SK-N-SH treated with all-trans-retinoic acid at 6 μM for 48 hours (cell line): ENCODE data around the gene SDHAF3.

ENCODE experiments used
- ATAC-seq: fragments of 200-7000 bp; cut with Tn5 transposase; 3 replicates; pipeline ENCODE4 v1.9.1; 2020; ENCODE audit warnings: mild to moderate bottlenecking, moderate library complexity
- ARNTL ChIP-seq: fragments of 450-650 bp; formaldehyde crosslinking; IDR thresholded peaks from 2 replicates; pipeline ENCODE4 v1.5.0; 2020; ENCODE audit warnings: low read depth, mild to moderate bottlenecking, moderate library complexity, borderline replicate concordance
- BACH2 ChIP-seq: fragments of 250-450 bp; sonication (Bioruptor Pico); IDR thresholded peaks from 2 replicates; pipeline ENCODE4 v1.9.0; 2021; ENCODE audit warnings: mild to moderate bottlenecking, borderline replicate concordance
- CREB5 ChIP-seq: fragments of 250-450 bp; sonication (Bioruptor Pico); IDR thresholded peaks from 2 replicates; pipeline ENCODE4 v1.5.1; 2020; ENCODE audit warnings: low read depth, mild to moderate bottlenecking, moderate library complexity
- CSDC2 ChIP-seq: fragments of 250-450 bp; sonication (Bioruptor Pico); IDR thresholded peaks from 2 replicates; pipeline ENCODE4 v1.5.0; 2020; ENCODE audit warnings: mild to moderate bottlenecking, moderate library complexity
- CSRNP3 ChIP-seq: fragments of 250-450 bp; sonication (Bioruptor Pico); IDR thresholded peaks from 2 replicates; pipeline ENCODE4 v1.5.1; 2021; ENCODE audit warnings: mild to moderate bottlenecking, moderate library complexity
- ESRRG ChIP-seq: fragments of 250-450 bp; sonication (Bioruptor Pico); IDR thresholded peaks from 2 replicates; pipeline ENCODE4 v1.6.1; 2021; ENCODE audit warnings: mild to moderate bottlenecking
- GLIS3 ChIP-seq: fragments of 250-450 bp; sonication (Bioruptor Pico); IDR thresholded peaks from 2 replicates; pipeline ENCODE4 v1.5.0; 2020; ENCODE audit warnings: mild to moderate bottlenecking, moderate library complexity
- OSR1 ChIP-seq: fragments of 250-450 bp; sonication (Bioruptor Pico); IDR thresholded peaks from 2 replicates; pipeline ENCODE4 v1.8.0; 2022; ENCODE audit warnings: moderate library complexity, mild to moderate bottlenecking, inconsistent platforms
- PATZ1 ChIP-seq: fragments of 250-450 bp; sonication (Bioruptor Pico); IDR thresholded peaks from 2 replicates; pipeline ENCODE4 v1.8.0; 2020; ENCODE audit warnings: mild to moderate bottlenecking, moderate library complexity, borderline replicate concordance
- POU6F1 ChIP-seq: fragments of 250-450 bp; sonication (Bioruptor Pico); IDR thresholded peaks from 2 replicates; pipeline ENCODE4 v1.8.0; 2021; ENCODE audit warnings: low read depth, mild to moderate bottlenecking, moderate library complexity, borderline replicate concordance
- PPARA ChIP-seq: fragments of 250-450 bp; sonication (Bioruptor Pico); IDR thresholded peaks from 2 replicates; pipeline ENCODE4 v1.5.0; 2020; ENCODE audit warnings: mild to moderate bottlenecking, borderline replicate concordance
- RARB ChIP-seq: fragments of 250-450 bp; sonication (Bioruptor Pico); IDR thresholded peaks from 2 replicates; pipeline ENCODE4 v1.8.0; 2021; ENCODE audit warnings: mild to moderate bottlenecking, moderate library complexity
- SNAI2 ChIP-seq: fragments of 250-450 bp; sonication (Bioruptor Pico); IDR thresholded peaks from 2 replicates; pipeline ENCODE4 v1.5.0; 2020; ENCODE audit warnings: mild to moderate bottlenecking, moderate library complexity
- TCF4 ChIP-seq: fragments of 250-450 bp; sonication (Bioruptor Pico); IDR thresholded peaks from 2 replicates; pipeline ENCODE4 v1.8.0; 2021; ENCODE audit warnings: mild to moderate bottlenecking, moderate library complexity, borderline replicate concordance
- TOX ChIP-seq: fragments of 250-450 bp; sonication (Bioruptor Pico); IDR thresholded peaks from 2 replicates; pipeline ENCODE4 v1.8.0; 2021; ENCODE audit warnings: mild to moderate bottlenecking, moderate library complexity, borderline replicate concordance
- TSHZ2 ChIP-seq: fragments of 250-450 bp; sonication (Bioruptor Pico); IDR thresholded peaks from 2 replicates; pipeline ENCODE4 v1.5.0; 2020; ENCODE audit warnings: mild to moderate bottlenecking, moderate library complexity
- ZC3H10 ChIP-seq: fragments of 250-450 bp; sonication (Bioruptor Pico); IDR thresholded peaks from 2 replicates; pipeline ENCODE4 v1.5.1; 2021; ENCODE audit warnings: mild to moderate bottlenecking, moderate library complexity
- ZFP3 ChIP-seq: fragments of 250-450 bp; sonication (Bioruptor Pico); IDR thresholded peaks from 2 replicates; pipeline ENCODE4 v1.5.0; 2020; ENCODE audit warnings: mild to moderate bottlenecking, moderate library complexity
- ZFP30 ChIP-seq: fragments of 450-650 bp; formaldehyde crosslinking; IDR thresholded peaks from 2 replicates; pipeline ENCODE4 v1.5.0; 2022; ENCODE audit warnings: mild to moderate bottlenecking, moderate library complexity
- ZNF565 ChIP-seq: fragments of 450-650 bp; formaldehyde crosslinking; conservative IDR thresholded peaks from 2 replicates; pipeline ENCODE4 v1.5.0; 2020; ENCODE audit warnings: low read depth, mild to moderate bottlenecking, moderate library complexity
- ZNF70 ChIP-seq: fragments of 450-650 bp; formaldehyde crosslinking; IDR thresholded peaks from 2 replicates; pipeline ENCODE4 v1.5.0; 2020; ENCODE audit warnings: mild to moderate bottlenecking, moderate library complexity
- ZNF8 ChIP-seq: fragments of 450-650 bp; formaldehyde crosslinking; IDR thresholded peaks from 2 replicates; pipeline ENCODE4 v1.5.0; 2020; ENCODE audit warnings: mild to moderate bottlenecking, moderate library complexity

SDHAF3 gene

GRCh38 chr7:97138830-97139229 is 21.3 kb downstream of the SDHAF3 start:
- TF ChIP-seq CREB5 (CRISPR knock-in tag) (no peak), PPARA (CRISPR knock-in tag) (no peak), ZNF70 (no peak), ZNF8 (CRISPR knock-in tag) (no peak), RARB (CRISPR knock-in tag) (no peak), ZNF565 (CRISPR knock-in tag) (no peak), PATZ1 (CRISPR knock-in tag) (no peak), TCF4 (CRISPR knock-in tag) (no peak), OSR1 (CRISPR knock-in tag) (no peak), ZFP30 (CRISPR knock-in tag) (no peak), TSHZ2 (no peak), TOX (CRISPR knock-in tag) (no peak), ZC3H10 (CRISPR knock-in tag) (no peak)
- no peak for ATAC-seq

GRCh38 chr7:97145068-97145467 is 27.6 kb downstream of the SDHAF3 start:
- TF ChIP-seq TCF4 (CRISPR knock-in tag) (no peak), TOX (CRISPR knock-in tag) (no peak), SNAI2 (CRISPR knock-in tag) (no peak), CSRNP3 (no peak), ZNF8 (CRISPR knock-in tag) (no peak), GLIS3 (no peak), CSDC2 (CRISPR knock-in tag) (no peak), PPARA (CRISPR knock-in tag) (no peak), ZNF70 (no peak), OSR1 (CRISPR knock-in tag) (no peak), POU6F1 (CRISPR knock-in tag) (no peak), PATZ1 (CRISPR knock-in tag) (no peak), RARB (CRISPR knock-in tag) (no peak), ZFP30 (CRISPR knock-in tag) (no peak), ARNTL (CRISPR knock-in tag) (no peak), ESRRG (CRISPR knock-in tag) (no peak), ZFP3 (CRISPR knock-in tag) (no peak), BACH2 (CRISPR knock-in tag) (no peak)
- TF ChIP-seq, all 23 proteins: peak for 0
- peak; percentile 77 for ATAC-seq
